GM12878 (cell line): ENCODE measurements around the gene HTRA2.

Experiments
- ATF2 ChIP-seq: IDR thresholded peaks from 2 replicates; pipeline ENCODE4 v1.6.1; 2012; ENCODE audit warnings: low read length, inconsistent platforms
- CTCF ChIP-seq, 3 experiments: IDR thresholded peaks in 2 of 3; conservative IDR thresholded peaks in 1 of 3; 2 replicates each; pipeline ENCODE4 v1.5.1; 2011; ENCODE audit warnings: low read depth in 3 of 3, low read length in 3 of 3, mild to moderate bottlenecking in 3 of 3, control low read depth in 2 of 3, moderate library complexity in 2 of 3, inconsistent platforms in 1 of 3, mixed read lengths in 1 of 3; ENCODE audit not compliant: control insufficient read depth in 2 of 3, insufficient read depth in 1 of 3; ENCODE audit errors: extremely low read depth in 1 of 3
- GABPA ChIP-seq: IDR thresholded peaks from 2 replicates; pipeline ENCODE4 v1.6.1; 2014; ENCODE audit warnings: antibody characterized with exemption, low read depth, mild to moderate bottlenecking, inconsistent platforms
- POLR2A ChIP-seq: IDR thresholded peaks from 2 replicates; pipeline ENCODE4 v1.6.1; 2011; ENCODE audit warnings: low read depth, mild to moderate bottlenecking, low read length

DNA sequence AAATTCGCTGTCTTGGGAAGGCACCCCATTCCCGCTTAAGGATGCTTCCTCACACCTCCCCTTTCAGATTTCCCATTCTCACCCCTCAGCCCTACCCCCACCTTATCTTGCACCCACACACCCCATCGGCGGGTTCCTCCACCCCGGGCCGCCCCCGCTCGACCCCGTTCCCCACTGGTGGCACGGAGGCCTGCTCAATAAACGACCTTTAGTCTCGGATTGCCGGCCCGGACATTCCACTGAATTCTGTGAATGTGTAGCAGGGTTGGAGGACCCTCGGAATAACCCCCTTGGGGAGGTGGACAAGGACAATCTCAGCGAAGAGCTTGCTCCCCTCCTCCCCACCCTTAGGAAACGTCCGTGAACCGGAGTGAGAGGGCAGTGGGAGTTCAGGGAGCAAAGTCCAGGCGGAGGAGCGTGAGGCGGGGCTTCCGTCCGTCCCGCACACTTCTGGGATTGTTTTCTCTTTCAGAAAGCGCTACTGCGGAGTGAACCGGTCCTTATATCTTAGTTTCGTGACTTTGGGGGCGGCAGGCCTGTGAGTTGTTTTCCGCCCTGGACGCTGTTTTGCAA is 27.5 kb upstream of the HTRA2 start:
- TF ChIP-seq CTCF (IDR thresholded peaks at IDR 0.05 in 2 of 3, conservative IDR thresholded peaks at IDR 0.05 in 1 of 3; ENCODE audit: control insufficient read depth in 2 of 3, extremely low read depth in 1 of 3, insufficient read depth in 1 of 3, low read depth in 3 of 3, low read length in 3 of 3) = no peak
- no peak for TF ChIP-seq GABPA
- TF ChIP-seq ATF2 = no peak
- TF ChIP-seq POLR2A = no peak
